NCI-H2029 (cell line): ENCODE measurements around the gene PPP1R15A.
"Not testable (repeated sequence)": the region's sequence is repeated elsewhere in the genome, so short reads cannot be mapped to it uniquely, and the experiment has no call there.

Experiments
- DNase-seq: peaks from one replicate; lab custom pipeline; 2025; lab: John Stamatoyannopoulos, UW

PPP1R15A gene

GRCh38 chr19:48872182-48872883 is at the start of gene PPP1R15A:
PPP1R15A (plus strand) TSS chr19:48872421; CDS start chr19:48873234, 813 bp downstream.
- peak; percentile 94 for DNase-seq

DNA sequence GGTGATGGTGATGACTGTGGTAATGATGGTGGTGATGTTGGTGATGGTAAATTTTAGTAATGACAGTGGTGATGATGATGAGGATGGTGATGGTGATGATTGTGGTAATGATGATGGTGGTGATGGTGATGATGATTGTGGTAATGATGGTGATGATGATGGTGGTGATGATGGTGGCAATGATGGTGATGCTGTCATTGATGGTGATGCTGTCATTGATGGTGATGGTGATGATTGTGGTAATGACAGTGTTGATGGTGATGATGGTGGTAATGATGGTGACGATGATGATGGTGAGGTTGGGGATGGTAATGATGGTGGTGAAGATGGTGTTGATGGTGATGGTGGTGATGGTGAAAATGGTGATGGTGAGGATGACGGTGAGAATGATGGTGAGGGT is 49.7 kb upstream of the PPP1R15A start:
- no peak for DNase-seq

- peak; percentile 33 for DNase-seq
Measured at GRCh38 chr19:48826606-48827020, 45.6 kb upstream of the PPP1R15A start.

DNA sequence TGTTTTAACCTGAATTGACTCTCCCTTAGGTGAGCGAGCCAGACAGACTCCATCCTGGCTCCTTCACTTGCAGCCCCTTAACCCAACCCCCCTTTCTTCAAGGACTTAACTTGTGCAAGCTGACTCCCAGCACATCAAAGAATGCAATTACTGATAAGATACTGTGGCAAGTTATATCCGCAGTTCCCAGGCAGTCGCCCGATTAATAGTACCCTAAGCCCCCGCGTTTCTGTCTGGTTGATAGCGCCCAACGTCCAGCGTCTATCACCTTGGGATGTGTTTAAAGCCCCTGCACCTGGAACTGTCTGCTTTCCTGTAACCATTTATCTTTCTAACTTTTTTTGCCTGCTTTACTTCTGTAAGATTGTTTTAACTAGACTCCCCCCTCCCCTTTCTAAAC is 42.1 kb upstream of the PPP1R15A start:
- no peak for DNase-seq

- DNase-seq: no peak
Measured at GRCh38 chr19:48830965-48831364, 41.3 kb upstream of the PPP1R15A start.

- no peak for DNase-seq
Measured at GRCh38 chr19:48833049-48833448, 39.2 kb upstream of the PPP1R15A start.

GRCh38 chr19:48833977-48834376 is 38.2 kb upstream of the PPP1R15A start:
- DNase-seq: no peak

- DNase-seq: peak; percentile 83
Measured at GRCh38 chr19:48835734-48836088, 36.5 kb upstream of the PPP1R15A start.

DNA sequence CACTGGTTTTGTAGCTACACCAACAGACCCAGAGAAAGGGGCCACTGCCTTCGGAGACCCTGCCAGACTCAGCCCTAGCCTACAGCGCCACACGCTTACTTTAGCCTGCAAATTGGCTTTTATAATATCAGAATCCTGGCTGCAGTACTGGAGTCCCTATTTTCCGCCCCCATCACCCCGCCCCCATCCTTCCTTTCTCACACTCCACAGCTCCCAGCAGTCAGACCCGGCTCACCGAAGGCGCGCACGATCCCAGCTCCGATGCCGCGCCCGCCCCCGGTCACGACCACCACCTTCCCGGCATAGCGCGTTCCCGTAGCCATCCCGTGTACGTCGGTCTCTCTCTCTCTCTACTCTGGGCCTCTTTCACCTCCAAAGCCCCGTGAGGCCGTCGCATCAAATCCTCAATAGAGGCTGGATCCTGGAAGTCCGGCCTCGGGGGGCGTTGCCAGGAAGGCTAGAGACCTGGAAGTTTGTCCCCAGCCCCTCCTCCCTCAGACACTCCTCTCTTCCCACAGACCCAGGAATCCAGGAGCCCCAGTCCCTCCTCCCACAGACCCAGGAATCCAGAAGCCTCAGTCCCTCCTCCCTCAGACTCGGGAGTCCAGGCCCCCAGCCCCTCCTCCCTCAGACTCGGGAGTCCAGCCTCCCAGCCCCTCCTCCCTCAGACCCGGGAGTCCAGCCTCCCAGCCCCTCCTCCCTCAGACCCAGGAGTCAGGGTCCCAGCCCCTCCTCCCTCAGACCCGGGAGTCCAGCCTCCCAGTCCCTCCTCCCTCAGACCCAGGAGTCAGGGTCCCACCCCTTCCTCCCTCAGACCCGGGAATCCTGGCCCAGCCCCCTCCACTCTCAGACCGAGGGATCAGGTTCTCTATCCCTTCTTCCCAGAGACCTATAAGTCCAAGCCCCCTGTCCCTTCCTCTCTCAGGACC is 35.9 kb upstream of the PPP1R15A start, which contains the start of gene HSD17B14:
Gene HSD17B14, minus strand, starts transcription at position 403 of the 929 bp plus-strand sequence. Its CDS starts 80 bp downstream, at position 323.
- DNase-seq: no peak

DNA sequence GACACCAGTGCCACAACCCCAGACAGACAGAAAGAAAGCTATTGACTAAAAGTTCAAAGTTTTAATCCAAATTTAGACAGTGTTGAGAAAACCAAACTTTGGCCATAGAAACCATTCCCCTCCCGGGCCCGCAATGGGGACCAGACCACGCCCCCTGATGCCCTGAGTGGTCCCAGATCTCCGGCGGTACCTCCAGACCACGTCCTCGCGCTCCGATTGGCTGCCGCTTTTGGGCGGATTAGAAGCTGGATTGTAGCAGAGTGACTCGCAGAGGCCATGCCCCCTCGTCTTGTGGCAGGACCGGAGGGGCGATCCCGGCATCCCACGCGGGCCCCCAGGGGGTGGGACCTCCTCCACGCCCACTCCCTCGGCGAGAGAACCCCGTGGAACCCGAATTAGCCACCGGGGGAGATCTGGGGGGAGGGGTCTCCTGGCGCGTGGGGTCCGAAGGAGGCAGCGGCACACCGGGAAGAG is 35.1 kb upstream of the PPP1R15A start:
- DNase-seq: no peak

DNA sequence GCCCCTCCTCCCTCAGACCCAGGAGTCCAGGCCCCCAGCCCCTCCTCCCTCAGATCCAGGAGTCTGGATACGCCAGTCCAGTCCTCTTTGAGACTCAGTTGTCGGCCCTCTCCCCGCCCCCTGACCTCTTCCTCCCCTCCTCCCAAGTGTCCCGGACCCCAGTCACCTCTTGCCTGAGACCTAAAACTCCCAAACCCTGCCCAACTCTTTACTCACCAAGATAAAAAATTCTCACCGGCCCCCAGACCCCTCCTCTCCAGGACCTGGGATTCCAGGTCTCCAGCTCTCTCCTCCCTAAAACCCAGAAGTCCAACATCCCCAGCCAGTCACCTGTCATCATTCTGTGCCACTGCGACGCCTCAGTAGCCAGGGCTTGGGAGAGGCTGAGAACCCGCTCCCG is 34.5 kb upstream of the PPP1R15A start:
- no peak for DNase-seq

GRCh38 chr19:48841047-48841446 is 31.2 kb upstream of the PPP1R15A start:
- DNase-seq: no peak

DNA sequence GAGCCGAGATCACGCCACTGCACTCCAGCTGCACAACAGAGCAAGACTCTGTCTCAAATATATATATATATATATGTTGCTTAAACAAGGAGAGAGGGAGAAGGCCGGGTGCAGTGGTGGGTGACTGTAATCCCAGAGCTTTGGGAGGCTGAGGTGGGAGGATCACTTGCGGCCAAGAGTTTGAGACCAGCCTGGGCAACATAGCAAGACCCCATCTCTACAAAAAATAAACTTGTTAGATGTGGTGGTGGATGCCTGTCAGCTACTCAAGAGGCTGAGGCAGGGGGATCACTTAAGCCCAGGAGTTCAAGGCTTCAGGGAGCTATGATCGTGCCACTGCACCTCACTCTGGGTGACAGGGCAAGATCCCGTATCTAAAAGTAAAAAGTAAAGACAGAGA is 30.6 kb upstream of the PPP1R15A start:
- DNase-seq: no peak

GRCh38 chr19:48842789-48843162 is 29.4 kb upstream of the PPP1R15A start:
- peak; percentile 42 for DNase-seq

GRCh38 chr19:48844472-48844871 is 27.7 kb upstream of the PPP1R15A start:
- DNase-seq: no peak

- no peak for DNase-seq
Measured at GRCh38 chr19:48845384-48845783, 26.8 kb upstream of the PPP1R15A start.

GRCh38 chr19:48846659-48847058 is 25.6 kb upstream of the PPP1R15A start:
- DNase-seq: not testable (repeated sequence)

DNA sequence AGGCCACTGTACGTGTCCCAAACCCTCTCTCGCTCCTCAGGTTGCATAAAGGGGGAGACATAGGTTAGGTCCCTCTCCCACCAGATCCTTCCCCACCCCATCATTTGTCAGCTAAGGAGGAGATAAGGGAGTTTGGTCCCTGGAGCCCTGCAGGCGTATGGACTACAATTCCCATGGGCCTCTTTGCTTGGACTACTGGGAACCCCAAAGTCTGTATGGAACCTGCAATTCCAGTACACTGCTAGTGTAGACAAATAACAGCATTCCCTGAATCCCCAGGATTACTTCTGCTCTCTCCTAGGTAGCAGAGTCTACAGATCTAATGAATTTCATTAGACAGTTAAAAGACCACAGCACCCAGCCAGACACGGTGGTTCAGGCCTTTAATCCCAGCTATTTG is 19.9 kb upstream of the PPP1R15A start:
- DNase-seq: no peak

- no peak for DNase-seq
Measured at GRCh38 chr19:48853483-48853882, 18.7 kb upstream of the PPP1R15A start.

DNA sequence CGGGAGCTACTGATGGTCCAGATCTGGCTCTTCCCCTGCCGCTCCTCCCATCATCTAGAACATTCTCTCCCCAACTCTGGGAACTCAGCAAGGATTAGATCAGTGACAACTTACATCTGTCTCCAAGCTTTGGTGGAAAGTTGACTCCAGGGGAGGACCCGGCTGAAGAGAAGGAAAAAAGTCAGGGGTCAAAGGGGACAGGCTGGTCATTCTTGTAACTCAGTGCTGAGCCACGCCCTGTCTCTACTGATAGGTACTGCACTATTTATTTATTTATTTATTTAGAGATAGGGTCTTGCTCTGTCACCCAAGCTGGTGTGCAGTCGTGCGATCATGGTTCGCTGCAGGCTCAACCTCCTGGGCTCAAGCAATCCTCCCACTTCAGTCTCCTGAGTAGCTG is 18.1 kb upstream of the PPP1R15A start:
- DNase-seq: no peak

DNA sequence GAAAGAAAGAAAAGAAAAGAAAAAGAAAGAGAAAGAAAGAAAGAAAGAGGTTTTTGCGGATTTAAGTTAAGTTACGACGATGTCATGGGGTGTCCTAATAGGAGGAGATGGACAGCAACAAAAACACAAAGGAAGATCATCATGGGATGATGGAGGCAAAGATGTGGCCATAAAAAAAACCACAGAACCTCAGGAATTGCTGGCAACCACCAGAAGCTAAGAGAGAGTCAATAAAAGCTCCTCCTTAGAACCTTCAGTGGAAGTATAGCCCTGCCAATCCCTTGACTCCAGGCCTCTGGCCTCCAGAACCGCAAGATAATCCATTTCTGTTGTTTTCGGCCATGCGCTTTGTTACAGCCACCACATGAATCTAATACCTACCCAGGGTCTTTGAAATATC is 15.3 kb upstream of the PPP1R15A start:
- no peak for DNase-seq

- DNase-seq: no peak
Measured at GRCh38 chr19:48858984-48859710, 13.1 kb upstream of the PPP1R15A start.
